Ishikawa (cell line): ENCODE data around the gene DAB2IP.
A peak's percentile ranks its signal among the peaks of the same experiment; 100 is the strongest.

Experiments used
- EP300 ChIP-seq: IDR thresholded peaks from 2 replicates; pipeline ENCODE4 v1.6.1; 2012; ENCODE audit warnings: borderline replicate concordance
- RAD21 ChIP-seq: IDR thresholded peaks from 2 replicates; pipeline ENCODE4 v1.6.1; 2012; ENCODE audit warnings: low read depth
- TCF12 ChIP-seq: IDR thresholded peaks from 2 replicates; pipeline ENCODE4 v1.6.1; 2012; ENCODE audit warnings: low read depth
- TF ChIP-seq, protein P1 (sequence below): IDR thresholded peaks from 2 replicates; pipeline ENCODE4 v1.6.1; 2012
- TF ChIP-seq, protein P2 (sequence below): IDR thresholded peaks from 2 replicates; pipeline ENCODE4 v1.6.1; 2012

DNA sequence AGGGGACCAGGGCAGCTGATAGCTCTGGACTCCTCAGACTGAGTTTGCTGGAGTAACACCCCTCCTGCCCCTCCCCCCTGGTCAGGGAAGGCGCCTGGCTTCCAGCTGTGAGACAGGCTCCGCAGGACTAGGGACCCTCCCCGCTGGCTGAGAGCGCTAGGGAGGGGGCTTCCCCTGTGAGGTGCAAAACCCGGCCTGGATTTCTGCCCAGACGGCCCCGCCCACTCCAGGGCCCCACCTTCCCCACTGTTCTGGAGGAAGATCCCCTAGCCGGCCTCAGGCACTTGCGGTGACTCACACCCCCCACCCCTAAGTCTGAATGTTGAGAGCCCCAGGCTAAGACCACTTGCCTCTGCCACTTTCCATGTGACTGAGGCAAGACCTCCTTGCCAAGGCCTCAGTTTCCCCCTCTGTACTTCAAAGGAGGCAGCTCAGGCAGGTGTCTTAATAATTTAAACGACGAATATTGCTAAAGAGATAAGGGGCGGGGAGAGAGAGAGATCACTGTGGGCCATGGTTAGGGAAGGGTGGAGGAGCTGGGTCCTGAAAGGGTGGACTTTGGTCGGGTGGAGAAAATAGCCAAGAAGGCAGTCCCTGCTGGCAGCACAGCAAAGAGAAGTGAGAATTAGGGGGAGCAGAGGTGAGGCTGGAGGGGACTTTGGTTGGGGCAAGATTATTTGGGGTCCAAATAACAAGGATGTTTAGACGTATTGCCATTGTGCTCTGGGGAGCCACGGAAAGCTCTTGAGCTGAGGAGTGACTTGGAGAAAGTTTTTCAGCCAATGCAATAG, 1.0 kb upstream of the DAB2IP start:
- TF ChIP-seq, protein P1, sequence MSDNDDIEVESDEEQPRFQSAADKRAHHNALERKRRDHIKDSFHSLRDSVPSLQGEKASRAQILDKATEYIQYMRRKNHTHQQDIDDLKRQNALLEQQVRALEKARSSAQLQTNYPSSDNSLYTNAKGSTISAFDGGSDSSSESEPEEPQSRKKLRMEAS: no peak
- TF ChIP-seq EP300: peak; percentile 40; the same call in 1 of the 2 replicates
- TF ChIP-seq TCF12: peak; percentile 56
- no peak for TF ChIP-seq RAD21
- TF ChIP-seq, protein P2, sequence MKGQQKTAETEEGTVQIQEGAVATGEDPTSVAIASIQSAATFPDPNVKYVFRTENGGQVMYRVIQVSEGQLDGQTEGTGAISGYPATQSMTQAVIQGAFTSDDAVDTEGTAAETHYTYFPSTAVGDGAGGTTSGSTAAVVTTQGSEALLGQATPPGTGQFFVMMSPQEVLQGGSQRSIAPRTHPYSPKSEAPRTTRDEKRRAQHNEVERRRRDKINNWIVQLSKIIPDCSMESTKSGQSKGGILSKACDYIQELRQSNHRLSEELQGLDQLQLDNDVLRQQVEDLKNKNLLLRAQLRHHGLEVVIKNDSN: no peak
